Activated CD8-positive, alpha-beta memory T cell treated with anti-CD3 and anti-CD28 coated beads, Interleukin-2, amount 50 U/mL, for 24 hours (primary cell): ENCODE results near the gene SMIM1.
"Not testable (repeated sequence)": the region's sequence is repeated elsewhere in the genome, so short reads cannot be mapped to it uniquely, and the experiment has no call there.

Source experiments
- DNase-seq: peaks from one replicate; pipeline ENCODE4 v3.0.0-alpha.2; 2020; ENCODE audit errors: extremely low read depth

The SMIM1 gene

DNA sequence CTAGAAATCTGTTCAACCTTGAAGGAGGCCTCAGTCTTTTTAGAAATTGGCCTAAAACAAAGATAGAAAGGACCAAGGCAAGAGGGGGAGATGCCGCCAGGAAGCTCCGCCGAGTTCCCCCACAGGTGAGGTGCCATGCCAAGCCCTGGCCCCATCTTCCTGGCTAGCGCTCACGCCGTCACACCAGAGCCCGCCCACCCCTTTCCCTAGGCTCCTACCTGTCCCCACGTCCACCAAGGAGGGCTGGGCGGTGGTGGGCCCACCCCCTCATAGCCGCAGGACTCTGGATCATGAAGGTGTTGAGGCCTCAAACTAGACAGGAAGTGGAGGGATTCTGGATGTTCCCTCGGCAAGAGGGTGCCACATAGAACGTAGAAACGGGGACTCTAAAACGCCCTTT is 35.8 kb upstream of the SMIM1 start:
- DNase-seq: no peak

DNA sequence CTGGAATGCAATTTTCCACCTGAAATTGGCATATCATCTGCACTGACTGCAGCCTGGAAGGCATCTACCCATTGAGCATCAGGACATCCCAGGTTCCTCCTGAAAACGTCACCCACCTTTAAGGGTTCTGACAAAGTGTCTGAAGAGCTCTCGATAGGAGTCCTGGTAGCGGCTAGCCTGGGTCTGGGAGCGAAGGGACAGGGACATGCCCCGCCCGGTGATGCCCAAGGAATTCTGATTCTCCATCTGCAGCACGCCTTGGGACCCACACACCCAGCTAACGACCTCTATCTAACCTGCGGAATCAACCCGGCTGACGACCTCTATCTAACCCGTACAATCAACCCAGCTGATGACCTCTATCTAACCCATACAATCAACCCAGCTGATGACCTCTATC is 33.6 kb upstream of the SMIM1 start:
- no peak for DNase-seq

DNA sequence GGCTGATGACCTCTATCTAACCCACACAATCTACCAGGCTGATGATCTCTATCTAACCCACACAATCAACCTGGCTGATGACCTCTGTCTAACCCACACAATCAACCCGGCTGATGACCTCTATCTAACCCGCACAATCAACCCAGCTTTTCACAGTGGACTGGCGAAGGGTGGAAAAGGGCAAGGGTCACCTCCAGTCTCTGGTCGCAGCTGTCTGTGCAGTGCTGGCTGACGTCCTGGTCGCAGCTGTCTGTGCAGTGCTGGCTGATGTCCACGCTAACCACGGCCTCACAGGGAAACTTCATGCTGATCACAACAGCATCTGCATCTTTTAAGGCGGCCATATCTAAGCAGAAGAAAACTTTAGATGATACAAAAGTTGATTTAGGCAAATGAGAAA is 32.5 kb upstream of the SMIM1 start:
- DNase-seq: no peak

DNA sequence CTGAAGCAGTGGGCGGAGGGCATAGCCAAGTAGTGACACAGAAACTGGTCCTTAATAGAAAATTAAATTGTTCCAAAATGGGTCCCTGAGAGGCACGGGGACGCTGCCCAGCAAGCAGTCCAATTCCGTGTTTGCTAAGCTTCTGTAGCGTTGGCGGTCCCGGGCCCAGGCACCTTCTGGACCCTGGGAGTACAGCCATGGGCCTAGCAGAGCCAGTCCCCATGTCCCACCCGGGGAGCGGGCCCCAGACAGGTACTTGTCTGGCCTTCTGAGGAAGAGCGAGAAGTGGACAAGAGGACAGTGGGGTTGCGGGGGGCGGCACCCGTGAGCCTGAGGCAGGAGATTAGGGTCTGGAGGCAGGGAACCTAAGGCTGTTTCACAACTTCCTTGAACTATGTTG is 31.8 kb upstream of the SMIM1 start:
- DNase-seq: no peak

DNA sequence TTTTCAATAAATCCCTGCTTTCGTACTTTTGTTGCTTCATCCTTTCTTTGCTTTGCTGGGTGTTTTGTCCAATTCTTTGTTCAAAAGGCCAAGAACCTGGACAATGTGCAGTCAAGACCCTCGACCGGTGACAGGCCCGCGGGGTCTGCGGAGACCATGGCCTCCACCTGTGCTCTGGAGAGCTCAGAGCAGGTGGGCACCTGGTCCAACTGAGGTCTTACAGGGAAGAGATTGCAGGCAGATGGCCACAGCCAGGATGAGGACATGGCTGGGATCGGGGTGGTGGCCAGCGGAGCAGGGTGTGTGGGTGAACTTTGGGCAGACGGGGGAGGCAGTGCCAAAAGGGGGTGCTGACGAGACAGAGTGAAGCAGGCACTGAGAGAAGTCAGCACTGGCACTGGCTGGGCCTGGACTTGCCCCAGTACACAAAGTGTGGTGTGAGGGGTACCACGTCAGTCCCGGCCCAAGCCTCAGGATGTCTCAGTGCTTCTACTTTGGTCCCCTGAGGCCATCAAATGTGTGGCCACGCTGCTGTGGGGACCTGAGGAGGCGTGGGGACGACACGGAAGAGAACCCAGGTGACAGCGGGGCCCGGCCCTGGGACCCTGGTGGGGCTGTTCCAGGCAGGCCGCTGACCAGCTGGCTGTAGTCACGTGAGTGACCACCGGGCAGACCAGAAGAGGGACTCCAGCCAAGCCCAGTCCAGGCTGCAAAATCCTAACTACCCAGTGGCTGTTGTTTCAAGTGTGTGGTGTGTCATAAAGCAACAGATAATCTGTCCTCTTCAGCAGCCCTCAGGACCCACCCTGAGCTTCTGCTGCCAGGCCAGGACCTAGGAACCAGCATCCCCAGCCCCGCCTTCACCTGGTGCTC is 30.7 kb upstream of the SMIM1 start:
- DNase-seq: no peak

DNA sequence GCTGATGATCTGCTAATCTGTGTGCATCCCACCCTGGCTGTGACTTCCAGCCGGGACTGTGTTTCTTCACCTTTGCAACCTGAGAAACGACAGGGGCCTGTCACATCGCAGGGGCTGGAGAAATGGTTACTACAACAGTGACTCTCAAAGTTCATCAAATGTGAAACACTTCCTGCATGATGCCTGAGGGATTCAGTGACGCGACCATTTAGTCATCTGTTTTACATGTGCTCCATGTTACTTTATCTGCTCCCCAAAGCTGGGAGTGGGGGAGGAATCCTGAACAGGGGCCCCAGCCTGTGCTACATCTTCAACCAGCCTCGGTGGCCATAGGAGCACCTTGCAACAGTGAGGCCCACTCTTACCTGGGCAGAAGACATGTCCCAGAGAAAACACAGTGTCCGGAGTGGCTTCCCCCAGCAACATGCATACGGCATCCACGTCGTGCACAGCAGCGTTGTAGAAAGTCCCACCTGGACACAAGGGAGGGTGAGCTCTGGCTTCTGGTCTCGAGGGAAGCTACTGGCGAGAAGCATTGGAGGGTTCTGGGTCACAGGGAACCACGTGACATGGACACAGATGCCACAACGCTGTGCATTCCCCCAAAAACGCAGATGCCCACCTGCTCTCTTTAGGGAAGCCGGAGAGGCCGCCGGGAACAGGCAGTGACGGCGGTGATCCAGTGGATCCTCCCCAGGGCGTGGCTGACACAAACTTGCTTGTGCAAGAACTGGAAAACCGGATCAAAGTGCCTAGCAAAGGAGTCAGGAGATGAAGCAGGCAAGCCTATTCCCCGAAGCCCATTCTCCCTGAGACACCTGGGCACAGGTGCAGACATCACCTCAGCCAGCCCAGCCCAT is 29.9 kb upstream of the SMIM1 start:
- DNase-seq: no peak

DNA sequence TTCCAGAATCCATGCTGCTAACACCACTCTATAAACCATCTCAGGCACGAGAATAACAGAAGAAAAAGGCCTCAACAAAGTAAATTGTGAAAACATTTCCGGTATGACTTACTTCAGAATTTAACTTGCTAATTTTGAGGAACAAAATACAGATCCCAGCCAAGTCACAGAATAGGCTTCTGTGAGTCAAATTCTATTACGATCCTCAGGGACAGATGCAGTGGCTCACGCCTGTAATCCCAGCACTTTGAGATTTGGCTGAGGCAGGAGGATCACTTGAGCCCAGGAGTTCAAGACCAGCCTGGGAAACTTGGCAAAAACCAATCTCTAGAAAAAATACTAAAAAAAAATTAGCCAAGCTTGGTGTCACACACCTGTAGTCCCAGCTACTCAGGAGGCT is 29.1 kb upstream of the SMIM1 start:
- DNase-seq: no peak

DNA sequence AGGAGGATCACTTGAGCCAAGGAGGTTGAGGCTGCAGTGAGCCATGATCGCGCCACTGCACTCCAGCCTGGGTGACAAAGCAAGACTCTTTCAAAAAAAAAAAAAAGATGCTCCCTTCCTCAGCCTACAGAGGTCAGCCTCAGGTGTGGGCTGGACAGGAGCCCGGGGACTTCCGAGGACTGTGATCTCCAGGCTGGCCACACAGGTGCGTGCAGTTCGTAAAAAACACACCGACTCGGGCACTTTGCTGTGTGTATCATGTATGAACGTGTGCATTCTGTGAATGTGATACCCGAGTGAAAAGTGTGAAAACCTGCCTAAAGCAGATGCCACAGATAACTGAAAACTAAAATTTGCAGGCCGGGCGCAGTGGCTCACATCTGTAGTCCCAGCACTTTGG is 28.7 kb upstream of the SMIM1 start:
- no peak for DNase-seq

DNA sequence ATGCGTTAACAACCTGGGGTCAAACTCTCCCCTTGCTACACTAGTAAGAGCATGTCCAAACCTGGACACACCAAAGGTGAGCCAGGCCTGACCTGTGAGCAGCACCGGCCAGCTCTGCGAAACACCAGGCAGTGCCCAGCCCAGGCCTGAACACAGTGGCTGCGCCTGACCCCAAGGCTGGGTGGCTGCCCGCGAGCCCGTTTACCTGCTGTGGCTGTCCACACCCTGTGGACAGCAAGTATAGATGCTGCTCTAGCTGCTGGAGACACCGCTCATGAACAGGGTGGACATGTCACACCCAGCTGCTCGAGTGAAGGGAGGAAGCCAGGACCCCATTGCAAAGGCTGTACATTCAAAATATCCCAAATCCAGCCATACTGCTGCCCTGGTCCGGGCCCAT is 27.9 kb upstream of the SMIM1 start:
- DNase-seq: no peak

DNA sequence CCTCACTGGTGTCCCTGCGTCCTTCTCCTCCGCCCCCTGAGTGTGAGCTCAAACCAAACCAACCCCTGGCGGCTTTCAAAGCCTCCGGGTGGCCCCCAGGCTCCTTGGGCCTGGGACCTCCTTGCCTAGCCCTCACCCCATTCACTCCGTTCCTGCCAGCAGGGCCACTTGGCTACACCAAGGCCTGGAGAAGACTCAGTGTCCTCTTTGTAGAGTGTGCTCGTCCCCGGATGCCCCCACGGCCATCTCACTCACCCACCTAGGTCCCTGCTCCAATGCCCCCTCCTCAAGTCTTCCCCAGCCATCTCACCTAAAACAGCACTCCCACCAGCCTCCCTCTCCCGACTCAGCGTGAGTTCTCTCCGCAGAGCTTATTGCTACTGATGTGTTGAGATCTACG is 27.5 kb upstream of the SMIM1 start:
- no peak for DNase-seq

DNA sequence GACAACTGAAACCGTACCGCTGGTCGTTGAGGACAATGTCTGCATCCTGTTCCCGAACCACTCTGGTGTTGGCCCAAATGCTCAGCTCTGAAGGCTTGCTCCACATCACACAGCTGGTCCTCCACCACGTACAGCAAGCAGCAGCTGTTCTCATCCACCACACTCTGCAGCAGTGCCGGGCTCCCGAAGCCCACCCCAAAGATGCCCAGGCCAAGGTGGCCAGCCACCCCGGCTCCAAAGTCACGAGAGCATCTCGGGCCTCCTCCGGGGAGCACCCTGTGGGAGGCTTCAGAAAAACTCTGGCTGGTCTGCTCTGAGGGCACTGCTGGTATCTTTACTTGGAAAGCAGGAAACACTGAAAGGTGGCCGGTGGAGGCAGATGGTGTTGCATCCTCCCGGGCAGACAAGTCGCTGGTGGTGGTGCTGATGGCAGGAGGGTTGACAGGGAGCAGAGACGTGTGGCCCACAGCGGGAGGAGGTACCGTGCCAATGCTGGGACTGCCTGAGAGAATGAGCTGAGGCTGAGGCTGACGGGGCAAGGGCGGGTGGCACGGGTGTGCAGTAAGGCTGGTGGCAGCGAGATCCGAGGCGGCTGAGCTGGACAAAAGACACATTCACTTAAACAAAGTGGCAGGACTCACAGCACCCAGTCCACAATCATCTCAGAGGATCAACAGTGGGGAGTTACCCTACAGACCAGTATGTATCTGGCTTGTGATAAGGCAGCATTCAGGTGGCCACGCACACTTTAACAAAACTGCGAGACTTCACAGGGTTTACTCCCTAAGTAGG is 26.8 kb upstream of the SMIM1 start:
- DNase-seq: no peak

DNA sequence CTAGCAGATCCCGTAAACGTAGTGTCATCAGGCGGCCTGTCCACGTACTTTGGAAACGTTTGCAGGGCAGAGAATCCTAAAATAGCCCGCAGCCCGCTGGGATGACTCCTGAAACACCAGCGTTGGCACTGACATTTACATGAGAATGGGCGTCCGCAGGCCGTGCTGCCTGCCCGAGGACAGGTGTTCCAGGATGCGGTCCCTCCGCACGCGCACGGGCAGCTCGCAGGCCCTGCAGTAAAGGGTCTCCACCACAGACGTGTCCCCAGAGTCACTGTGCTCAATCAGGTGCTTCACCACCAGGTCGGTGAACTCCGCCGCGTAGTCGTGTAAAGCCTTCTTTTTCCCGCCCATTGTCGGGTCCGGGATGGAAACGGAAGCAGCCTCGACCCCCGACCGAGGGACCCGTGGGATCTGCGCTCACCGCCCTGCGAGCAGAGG is 26.1 kb upstream of the SMIM1 start:
- no peak for DNase-seq

DNA sequence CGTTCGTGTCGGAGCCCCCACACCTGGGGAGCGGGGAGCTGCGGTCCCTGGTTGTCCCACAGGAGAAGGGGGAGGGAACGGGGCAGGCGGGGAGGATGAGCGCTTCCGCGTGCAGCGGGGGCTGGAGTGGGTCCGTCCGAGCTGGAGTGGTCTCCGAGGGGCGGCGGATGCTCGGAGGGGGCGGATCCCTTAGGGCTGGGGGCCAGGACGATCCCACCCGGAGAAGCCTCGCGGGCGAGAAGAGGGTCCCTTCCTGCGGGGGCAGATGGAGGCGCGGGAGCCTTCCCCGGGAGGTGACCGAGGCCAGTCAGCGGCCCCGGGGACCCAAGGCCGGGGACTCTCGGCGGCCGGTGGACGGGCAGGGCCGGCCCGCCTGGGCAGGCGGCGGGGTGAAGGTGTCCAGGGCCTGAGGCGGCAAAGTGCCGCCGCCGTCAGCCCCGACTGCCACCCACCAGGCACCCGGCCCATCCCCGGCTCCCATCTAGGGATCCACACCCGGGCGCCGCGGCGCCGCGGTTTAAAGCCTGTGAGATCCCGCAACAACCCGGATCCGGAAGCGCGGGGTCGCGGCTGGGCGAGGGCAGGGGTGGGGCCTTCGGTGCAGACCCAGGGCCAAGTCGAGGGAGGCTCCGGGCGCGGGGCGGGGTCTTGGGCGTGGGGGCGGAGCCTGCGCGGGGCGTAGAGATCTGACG is 25.6 kb upstream of the SMIM1 start:
- peak; percentile 69 for DNase-seq

DNA sequence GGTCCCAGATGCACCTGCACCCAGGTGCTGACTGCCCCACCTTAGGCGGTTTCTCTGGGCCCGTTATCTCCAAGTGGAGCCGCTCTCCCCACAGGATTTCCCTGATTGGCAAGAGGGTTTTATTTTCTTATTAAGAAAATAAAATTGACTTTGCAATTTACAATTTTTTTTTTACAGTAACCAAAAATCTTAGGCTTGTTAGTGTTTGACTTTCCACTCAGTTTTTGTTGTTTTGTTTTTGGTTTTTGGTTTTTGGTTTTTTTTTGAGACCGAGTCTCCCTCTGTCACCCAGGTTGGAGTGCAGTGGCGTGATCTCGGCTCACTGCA is 25.1 kb upstream of the SMIM1 start:
- DNase-seq: no peak

DNA sequence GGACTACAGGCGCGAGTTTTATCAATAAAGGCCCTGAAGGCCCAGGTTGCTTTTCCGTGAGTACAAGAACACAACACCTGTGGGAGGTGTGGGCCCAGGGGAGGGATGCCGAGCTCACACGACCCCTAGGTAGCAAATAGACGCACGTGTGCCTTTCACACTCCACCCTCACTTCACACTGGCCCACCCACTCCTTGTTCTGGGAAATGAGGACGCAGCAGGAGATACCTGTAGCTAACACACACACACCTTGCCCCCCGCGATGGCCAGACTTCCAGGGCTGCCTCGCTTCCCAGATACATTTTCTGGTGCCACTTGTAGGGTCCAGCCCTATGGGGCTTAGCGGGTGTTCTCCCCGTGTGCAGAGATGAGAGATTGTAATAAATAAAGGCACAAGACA is 24.6 kb upstream of the SMIM1 start:
- DNase-seq: no peak

DNA sequence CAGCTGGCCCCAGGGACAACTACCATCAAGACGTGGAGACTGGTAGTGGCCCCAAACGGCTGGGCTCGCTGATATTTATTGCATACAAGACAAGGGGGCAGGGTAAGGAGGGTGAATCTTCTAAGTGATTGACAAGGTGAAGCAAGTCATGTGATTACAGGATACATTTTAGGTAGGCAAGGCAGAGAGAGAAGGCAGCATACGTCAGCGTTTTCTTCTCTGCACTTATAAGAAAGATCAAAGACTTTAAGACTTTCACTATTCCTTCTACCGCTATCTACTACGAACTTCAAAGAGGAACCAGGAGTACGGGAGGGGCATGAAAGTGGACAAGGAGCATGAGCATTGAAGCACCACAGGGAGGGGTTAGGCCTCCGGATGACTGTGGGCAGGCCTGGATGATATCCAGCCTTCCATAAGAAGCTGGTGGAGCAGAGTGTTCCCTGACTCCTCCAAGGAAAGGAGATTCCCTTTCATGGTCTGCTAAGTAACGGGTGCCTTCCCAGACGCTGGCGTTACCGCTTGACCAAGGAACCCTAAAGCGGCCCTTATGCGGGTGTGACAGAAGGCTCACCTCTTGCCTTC is 24.1 kb upstream of the SMIM1 start:
- DNase-seq: not testable (repeated sequence)

DNA sequence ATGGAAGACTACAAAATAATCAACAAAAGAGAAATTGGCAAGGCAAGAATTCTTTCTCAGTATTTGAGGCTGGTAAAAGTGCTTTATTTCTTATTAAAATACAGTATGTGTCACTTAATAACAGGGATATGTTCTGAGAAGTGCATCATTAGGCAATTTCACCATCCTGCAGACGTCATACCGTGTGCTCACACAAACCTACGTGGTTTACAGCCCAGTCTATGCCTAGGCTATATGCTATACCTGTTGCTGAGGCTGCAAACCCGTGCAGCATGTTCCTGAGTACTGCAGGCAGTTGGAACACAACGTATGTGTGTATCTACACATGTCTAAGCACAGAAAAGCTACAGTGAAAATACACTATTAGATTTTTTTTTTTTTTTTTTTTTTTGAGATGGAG is 23.0 kb upstream of the SMIM1 start:
- DNase-seq: no peak

DNA sequence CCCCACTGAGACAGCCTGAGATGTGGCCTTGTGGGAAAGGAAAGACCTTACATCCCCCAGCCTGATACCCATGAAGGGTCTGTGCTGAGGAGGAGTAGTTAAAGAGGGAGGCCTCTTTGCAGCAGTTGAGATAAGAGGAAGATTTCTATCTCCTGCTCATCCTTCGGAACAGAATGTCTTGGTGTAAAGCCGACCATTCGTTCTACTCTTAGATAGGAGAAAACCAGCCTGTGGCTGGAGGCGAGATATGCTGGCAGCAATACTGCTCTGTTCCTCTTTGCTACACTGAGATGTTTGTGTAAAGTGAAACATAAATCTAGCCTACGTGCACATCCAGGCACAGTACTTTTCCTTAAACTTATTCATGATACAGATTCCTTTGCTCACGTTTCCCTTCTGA is 21.8 kb upstream of the SMIM1 start:
- DNase-seq: no peak

DNA sequence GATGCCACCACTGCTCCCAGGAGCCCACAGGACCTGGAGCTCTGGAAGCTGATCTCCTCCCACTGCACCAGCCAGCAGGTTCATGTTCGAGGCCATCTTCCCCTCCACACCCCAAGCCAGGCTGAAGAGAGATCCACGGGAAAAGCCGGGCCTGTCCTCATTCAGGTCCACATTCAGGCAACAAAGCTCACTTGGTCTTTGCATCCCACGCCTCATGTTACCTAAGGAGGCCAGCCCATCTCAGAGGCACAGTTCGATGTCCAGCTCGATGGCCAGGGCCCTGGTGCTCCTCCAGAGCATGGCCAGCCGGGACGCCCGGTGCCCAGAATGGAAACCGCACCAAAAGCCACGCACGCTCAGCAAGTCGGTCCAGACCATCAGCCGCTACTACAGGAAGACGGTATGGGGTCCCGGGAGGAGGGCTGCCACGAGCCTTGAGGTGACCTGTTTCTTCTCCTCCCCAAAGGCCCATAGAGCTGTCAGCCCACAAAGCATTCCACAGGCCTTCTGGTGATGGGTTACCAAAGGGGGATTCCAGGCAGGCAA is 20.1 kb upstream of the SMIM1 start, which contains the start of gene CCDC27:
TSS of gene CCDC27 (plus strand) at position 51 of the 546 bp plus-strand sequence. CDS start at position 83, 32 bp downstream.
- DNase-seq: no peak

DNA sequence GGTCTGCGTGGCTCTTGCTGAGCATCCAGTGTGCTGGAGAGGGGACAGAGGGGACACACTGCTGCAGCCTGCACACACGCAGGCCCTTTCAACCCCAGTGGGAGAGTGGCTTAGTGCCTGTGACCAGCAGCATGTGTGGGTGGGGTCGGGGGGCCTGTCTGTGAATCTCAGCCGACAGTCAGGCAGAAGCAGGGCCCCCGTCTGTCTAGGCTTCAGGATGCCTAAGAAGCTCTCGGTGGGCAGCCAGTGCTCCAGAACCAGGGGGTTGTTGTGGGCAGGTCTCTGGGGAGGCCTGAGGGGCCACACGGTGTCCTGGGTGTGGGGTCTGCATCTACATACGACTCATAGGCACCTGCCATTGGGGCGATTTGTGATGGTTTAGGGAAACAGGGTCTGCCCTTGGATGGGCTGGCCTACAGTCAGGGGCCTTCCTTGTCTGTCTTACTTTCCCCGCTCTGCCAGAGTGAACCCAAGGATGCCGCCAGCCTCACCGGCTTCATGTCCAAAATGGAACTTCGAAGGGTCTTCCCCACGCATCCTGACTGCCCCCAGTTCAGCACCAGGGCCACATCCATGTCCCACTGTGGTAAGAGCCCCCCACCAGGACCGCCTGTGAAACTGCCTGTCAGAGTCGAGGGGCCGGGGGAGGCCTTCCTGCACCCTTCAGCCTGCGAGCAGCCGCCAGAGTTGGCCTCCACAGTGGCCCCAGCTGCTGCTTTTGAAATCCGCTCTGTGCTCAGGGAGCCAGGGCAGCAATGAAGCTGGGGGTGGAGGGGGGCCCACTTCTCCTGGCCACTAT is 18.7 kb upstream of the SMIM1 start:
- DNase-seq: no peak
